T47D (cell line): Measurements from ENCODE around the gene UGT1A1.

Experiments
- DNase-seq, 2 experiments: peaks; one replicate each; pipeline versions ENCODE4 v3.0.0 to v3.0.0-alpha.2; 2011 to 2012; ENCODE audit warnings: low read depth in 1 of 2, low spot score in 1 of 2
- JUND ChIP-seq: IDR thresholded peaks from 2 replicates; pipeline ENCODE4 v1.6.1; 2012; ENCODE audit warnings: low read depth
- in situ Hi-C: cut with HindIII; loops from 2 replicates; pipeline ENCODE4 v1.10.0; 2016; ENCODE audit warnings: low sequenced_read_pairs, low pct_unique_long_range_greater_than_20kb

UGT1A1 gene

GRCh38 chr2:233817995-233818638 lies 58.0 kb downstream of the UGT1A1 start:
- in situ Hi-C loops, result no loop called here

GRCh38 chr2:233818639-233819621 lies 58.9 kb downstream of the UGT1A1 start:
- no peak for TF ChIP-seq JUND
- DNase-seq, result no peak
- in situ Hi-C loops, result no loop called here

More at GRCh38 chr2:233817995-233818638, 58.0 kb downstream of the UGT1A1 start:
- TF ChIP-seq JUND, result no peak
- no peak for DNase-seq

GRCh38 chr2:233819884-233820773 lies 60.1 kb downstream of the UGT1A1 start:
- in situ Hi-C loops, result no loop called here
- TF ChIP-seq JUND, result no peak
- no peak for DNase-seq

GRCh38 chr2:233820774-233821105 lies 60.7 kb downstream of the UGT1A1 start:
- no peak for TF ChIP-seq JUND
- DNase-seq, result no peak
- in situ Hi-C loops, result no loop called here

GRCh38 chr2:233821196-233821595 lies 61.1 kb downstream of the UGT1A1 start:
- in situ Hi-C loops, result no loop called here
- TF ChIP-seq JUND, result no peak
- no peak for DNase-seq

- TF ChIP-seq JUND, result no peak
- no peak for DNase-seq
- in situ Hi-C loops, result no loop called here
Measured at GRCh38 chr2:233821709-233822100, 61.6 kb downstream of the UGT1A1 start.

- TF ChIP-seq JUND, result no peak
- in situ Hi-C loops, result no loop called here
- DNase-seq, result no peak
Measured at GRCh38 chr2:233822101-233822771, 62.2 kb downstream of the UGT1A1 start.
